ENCODE measurements around the gene SCD5.

SCD5 gene

GRCh38 chr4:82718162-82718940, 80.2 kb downstream of the SCD5 start:
- no peak for DNase-seq

- no peak for DNase-seq
These were observed 82.6 kb downstream of the SCD5 start for GRCh38 chr4:82715731-82716617.

GRCh38 chr4:82713856-82714255, 84.7 kb downstream of the SCD5 start:
- no peak for DNase-seq

GRCh38 chr4:82712561-82712960, 86.0 kb downstream of the SCD5 start:
- DNase-seq, result no peak

GRCh38 chr4:82711158-82711785, 87.3 kb downstream of the SCD5 start:
- no peak for DNase-seq

GRCh38 chr4:82710197-82710929, 88.2 kb downstream of the SCD5 start:
- no peak for DNase-seq

GRCh38 chr4:82708982-82709381, 89.6 kb downstream of the SCD5 start:
- DNase-seq, result no peak

GRCh38 chr4:82706349-82707000, 92.1 kb downstream of the SCD5 start:
- no peak for DNase-seq

- DNase-seq, result no peak
These were observed 92.7 kb downstream of the SCD5 start for GRCh38 chr4:82705928-82706300.

GRCh38 chr4:82705169-82705927, 93.2 kb downstream of the SCD5 start:
- no peak for DNase-seq

GRCh38 chr4:82704156-82704555, 94.4 kb downstream of the SCD5 start:
- DNase-seq, result no peak

GRCh38 chr4:82698412-82698811, 100.2 kb downstream of the SCD5 start:
- DNase-seq, result no peak

GRCh38 chr4:82697561-82697960, 101.0 kb downstream of the SCD5 start:
- DNase-seq, result no peak

GRCh38 chr4:82696117-82696860, 102.3 kb downstream of the SCD5 start:
- no peak for DNase-seq

GRCh38 chr4:82694892-82695291, 103.7 kb downstream of the SCD5 start:
- no peak for DNase-seq

- no peak for DNase-seq
These were observed 104.5 kb downstream of the SCD5 start for GRCh38 chr4:82694046-82694445.

GRCh38 chr4:82692101-82692780, 106.4 kb downstream of the SCD5 start:
- DNase-seq, result no peak

- no peak for DNase-seq
These were observed 107.2 kb downstream of the SCD5 start for GRCh38 chr4:82691431-82691830.

GRCh38 chr4:82688091-82688795, 110.4 kb downstream of the SCD5 start:
- no peak for DNase-seq

- DNase-seq, result no peak
These were observed 111.1 kb downstream of the SCD5 start for GRCh38 chr4:82687531-82687930.

Measured in activated CD8-positive, alpha-beta memory T cell treated with anti-CD3 and anti-CD28 coated beads for 24 hours (primary cell).